Colon (tissue), 2 donors: ENCODE data around the gene MRPL4.
"Not testable (repeated sequence)": the region's sequence is repeated elsewhere in the genome, so short reads cannot be mapped to it uniquely, and the experiment has no call there.

ENCODE experiments used
- FAIRE-seq: peaks from 2 replicates; lab custom pipeline; 2012; peaks lifted over from hg19 to GRCh38; lab: Jason Lieb, UNC
- donor health status: control.
- donor health status: control.

Gene MRPL4

DNA sequence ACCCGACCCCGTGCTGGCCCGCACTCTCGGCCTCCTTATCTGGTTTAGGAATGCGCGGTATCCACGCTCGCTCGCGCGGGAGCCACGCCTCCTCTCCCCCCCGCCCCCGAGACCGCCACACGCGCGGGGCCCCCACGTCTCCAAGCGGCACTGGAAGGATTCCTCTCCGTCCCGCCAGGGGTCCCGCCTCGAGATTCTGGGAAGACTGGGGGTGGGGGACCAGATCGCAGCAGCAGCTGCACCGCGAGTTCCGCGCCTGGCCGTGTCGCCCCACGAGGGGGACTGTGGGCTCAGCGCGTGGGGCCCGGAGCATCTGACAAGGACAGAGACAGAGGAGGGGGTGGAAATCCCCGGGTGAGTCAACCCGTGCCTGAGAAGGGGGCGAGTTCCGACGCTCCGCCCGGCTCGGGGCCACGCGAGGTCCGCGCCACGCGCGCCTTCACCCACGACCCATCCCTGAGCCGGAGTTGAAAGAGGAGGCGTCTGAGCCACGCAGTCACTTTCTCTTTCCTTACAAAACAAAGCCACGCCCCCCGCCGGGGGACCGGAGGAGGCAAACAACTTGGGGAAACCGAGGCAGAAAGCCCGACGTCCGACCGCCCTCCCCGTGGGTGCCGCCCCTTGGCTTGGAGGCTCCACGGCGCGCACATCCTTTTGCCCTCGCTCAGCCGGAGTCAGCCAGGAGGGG is 21.7 kb upstream of the MRPL4 start:
- FAIRE-seq = no peak

DNA sequence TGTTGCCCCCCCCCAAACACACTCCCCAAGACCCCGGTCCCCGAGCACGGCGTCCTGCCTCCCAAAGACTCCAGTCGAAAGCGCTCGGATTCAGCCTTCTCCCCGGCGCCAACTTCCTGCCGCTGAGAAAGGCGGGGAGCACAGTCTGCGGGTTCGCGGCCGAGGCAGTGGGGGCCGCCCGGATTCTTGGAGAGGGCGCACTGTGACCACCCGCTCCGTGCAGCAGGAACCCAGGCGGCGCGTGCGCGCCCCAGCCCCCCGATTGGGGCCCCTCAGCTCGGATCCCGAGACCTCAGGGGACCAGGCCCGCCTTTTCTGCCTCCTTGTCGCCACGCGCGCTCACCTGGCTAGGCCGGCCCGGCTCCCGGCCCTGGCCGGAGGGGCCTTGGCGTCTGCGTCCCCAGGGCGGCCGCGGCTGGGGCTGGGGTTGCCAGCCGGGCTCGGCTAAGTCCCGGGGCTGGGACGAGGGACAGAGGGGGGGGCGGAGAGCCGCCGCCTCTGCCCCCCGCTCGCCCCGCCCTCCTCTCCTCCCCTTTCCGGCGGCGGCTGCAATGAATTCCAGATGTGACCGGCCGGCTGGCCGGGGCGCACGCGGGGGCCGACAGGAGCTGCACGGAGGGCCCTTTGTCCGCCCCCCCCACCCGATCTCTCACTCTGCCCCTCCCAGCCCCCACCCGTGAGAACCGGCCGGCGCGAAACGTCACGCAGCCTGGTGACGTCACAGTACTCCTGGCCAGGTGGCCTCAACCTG is 21.0 kb upstream of the MRPL4 start, which contains the start of gene S1PR2:
S1PR2 (minus strand) TSS at position 471 of the 751 bp plus-strand sequence. CDS start 6,426 bp downstream, outside the sequence.
- no peak for FAIRE-seq

DNA sequence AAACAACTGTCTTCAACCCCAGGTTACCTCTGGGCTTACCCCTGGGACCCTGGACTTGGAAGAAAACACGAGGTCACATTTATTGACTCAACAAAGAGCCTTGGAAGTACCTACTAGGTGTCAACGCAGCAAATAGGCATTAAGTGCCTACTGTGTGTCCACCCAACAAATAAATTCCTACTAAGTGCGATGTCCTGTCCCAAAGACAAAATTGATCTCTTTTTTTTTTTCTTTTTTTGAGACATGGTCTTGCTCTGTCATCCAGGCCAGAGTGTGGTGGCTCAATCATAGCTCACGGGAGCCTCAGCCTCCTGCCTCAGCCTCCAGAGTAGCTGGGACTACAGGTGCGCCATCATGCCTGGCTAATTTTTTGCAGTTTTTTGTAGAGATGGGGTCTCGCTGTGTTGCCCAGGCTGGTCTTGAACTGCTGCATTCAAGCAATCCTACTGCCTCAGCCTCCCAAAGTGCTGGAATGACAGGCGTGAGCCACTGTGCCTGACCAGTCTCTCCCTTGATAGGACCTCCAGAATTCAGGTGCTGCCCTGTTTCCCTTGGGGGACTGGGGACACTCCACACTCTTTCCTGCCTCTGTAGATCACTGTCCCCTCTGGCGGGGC is 20.3 kb upstream of the MRPL4 start:
- no peak for FAIRE-seq

DNA sequence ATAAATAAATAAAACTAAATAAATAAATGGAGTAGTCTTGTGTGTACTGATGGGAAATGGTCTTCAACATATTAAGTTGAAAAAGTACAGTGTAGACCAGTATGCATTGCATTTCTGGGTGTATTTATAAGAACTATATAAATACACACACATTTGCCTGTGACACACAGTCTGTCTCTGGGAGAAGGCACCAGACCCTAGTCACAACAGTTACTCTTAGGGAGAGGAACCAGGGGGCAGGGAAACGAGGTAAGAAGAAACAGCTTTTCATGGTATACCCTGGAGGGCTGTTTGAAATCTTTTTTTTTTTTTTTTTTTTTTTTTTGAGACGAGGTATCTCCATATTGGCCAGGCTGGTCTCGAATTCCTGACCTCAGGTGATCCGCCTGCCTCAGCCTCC is 18.1 kb upstream of the MRPL4 start:
- no peak for FAIRE-seq

DNA sequence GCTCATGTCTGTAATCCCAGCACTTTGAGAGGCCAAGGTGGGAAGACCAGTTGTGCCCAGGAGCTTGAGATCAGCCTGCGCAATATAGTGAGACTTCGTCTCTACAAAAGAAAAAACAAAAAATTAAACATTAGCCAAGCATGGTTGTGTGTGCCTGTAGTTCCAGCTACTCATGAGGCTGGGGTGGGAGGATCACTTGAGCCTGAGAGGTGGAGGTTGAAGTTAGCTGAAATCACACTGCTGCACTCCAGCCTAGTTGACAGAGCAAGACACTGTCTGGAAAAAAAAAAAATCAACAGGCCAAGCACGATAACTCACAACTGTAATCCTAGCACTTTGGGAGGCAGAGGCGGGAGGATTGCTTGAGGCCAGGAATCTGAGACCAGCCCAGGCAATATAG is 17.0 kb upstream of the MRPL4 start:
- FAIRE-seq = no peak

DNA sequence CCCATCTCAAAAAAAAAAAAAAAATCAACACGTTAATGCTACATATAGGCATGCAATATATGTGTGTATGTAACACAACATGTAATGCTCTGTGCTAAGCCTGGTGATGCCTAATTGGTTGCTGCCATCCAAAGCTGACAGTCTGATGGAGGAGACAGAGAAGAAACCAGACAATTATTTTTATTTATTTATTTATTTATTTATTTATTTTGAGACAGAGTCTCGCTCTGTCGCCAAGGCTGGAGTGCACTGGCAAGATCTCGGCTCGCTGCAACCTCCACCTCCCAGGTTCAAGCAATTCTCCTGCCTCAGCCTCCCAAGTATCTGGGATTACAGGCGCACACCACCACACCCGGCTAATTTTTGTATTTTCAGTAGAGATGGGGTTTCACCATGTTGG is 16.6 kb upstream of the MRPL4 start:
- not testable (repeated sequence) for FAIRE-seq

DNA sequence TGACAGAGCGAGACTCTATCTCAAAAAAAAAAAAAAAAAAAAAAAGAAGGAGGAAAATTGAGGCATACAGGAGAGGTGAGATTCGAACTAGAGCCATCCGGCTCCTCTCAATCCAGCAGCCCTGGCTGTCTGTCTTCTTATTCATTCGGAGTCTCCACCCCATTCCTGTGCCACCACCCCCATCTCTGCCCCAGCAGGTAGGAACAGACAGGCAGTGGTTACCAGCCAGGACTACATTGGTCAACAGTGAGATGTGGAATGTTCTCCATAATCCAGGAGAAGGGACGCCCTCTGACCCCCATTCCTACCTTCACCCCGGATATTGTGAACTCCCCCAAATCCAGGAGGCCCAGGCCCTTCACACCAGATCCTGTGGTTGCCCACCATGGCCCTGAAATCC is 14.3 kb upstream of the MRPL4 start:
- FAIRE-seq = no peak

DNA sequence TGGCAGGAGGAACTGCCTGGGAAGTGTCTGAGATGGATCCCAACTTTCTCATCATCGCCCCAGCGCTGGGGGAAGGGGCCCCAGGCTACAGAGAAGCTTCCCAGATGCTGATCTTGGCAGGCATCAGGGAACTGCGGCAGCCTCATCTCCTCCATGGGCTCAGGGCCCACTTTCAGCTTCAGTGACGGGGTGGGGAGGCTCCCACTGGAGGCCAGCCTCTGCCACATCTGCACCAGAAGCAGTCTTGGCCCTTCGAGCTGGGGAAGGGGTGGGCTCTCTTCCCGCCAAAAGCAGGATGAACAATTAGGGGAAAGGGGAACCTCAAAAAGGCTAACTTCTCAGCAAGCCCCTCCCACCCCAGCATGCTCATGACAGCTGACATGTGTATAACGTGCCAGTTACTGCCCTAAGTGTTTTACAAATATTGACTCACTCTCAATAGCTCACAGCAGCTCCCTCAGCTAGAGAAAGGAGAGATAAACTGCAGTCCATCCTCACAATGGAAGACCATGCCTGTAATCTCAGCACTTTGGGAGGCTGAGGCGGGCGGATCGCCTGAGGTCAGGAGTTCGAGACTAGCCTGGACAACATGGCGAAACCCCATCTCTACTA is 13.7 kb upstream of the MRPL4 start:
- FAIRE-seq = no peak

DNA sequence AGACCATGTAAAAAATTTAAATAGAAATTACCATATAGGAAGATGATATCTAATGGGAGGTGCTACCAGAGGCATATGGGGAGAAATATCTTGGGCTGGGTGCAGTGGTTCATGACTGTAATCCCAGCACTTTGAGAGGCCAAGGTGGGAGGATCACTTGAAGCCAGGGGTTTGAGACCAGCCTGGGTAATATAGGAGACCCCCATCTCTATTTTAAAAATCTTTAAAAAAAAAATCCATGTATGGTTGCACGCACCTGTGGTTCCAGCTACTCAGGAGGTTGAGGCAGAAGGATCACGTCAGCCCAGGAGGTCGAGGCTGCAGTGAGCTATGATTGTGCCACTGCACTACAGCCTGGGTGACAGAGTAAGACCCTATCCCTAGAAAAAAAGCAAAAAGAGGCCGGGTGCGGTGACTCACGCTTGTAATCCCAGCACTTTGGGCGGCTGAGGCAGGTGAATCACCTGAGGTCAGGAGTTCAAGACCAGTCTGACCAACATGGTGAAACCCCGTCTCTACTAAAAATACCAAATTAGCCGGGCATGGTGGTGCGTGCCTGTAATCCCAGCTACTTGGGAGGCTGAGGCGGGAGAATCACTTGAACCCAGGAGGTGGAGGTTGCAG is 10.1 kb upstream of the MRPL4 start:
- not testable (repeated sequence) for FAIRE-seq

DNA sequence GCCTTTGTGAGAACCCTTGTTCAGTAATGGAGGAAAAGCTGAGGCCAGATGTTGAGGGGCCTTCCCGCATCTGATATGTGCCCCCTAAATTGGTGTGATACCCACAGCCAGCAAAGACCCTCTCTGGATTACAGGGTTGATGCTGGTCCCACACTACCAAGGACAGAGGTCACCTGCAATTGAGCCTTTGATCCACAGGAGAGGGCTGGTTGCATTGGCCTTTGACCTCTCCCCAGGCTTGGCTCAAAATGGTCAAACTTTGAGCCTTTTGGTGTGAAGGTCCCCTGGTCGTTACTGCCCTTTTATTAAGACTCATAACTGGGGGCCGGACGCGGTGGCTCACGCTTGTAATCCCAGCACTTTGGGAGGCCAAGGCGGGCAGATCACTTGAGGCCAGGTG is 8.4 kb upstream of the MRPL4 start:
- FAIRE-seq = no peak

DNA sequence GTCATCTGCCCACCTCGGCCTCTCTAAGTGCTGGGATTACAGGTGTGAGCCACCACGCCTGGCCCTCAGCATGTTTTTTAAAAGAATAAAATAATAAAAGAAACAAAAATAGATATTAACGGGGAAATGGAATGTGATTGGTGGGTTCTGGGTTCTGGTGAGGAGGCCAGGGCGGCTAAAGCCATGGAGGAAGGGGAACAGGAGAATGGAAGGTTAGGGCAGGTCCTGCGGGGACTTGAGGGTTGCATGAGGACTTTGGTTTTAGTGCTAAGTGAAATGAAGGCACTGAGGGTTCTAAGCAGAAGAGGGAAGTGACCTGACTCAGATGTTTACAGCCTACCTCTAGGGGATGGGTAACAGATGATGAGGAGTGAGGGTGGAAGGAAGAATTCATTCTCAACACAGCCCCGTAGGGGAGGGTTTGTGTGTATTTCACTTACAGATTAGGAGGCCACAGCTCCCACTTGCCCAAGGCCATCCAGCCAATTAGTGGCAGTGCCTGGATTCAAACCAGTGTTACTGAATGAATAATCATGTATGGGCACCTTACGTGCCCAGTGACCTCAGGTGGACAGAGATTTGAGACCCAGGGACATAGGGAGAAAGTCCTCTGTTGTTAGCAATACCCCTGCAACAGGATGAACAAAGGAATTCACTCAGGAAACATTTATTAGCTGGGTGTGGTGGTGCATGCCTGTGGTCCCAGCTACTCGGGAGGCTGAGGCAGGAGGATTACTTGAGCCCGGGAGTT is 6.7 kb upstream of the MRPL4 start:
- no peak for FAIRE-seq

DNA sequence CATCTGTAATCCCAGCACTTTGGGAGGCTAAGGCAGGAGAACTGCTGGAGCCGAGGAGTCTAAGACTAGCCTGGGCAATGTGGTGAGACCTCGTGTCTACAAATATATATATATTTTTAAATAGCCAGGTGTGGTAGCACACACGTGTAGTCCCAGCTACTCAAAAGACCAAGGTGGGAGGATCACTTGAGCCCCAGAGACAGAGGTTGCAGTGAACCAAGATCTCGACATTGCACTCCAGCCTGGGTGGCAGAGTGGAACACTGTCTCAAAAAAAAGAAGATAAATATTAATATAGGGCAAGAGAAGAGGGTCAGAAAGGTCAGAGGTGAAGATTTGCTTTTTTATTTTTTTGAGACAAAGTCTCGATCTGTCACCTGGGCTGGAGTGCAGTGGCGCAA is 5.5 kb upstream of the MRPL4 start:
- no peak for FAIRE-seq

DNA sequence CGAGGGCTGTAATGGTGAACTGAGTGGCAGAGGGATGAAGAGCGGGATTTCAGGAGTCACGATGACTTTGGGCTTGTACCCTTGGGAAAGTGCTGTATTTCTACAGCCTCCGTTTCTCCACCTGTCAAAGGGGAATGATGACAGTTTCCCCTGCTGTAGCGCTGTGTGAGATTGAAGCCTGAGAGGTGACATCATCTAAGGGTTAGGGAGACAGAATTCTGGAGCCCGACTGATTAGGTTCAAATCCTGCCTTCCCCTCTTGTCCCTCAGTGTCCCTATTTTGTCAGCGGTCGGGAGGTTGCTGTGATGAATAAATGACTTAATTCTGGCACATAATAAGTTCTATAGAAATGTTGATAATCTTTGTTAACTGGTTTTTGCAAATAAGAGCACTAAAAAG is 693 bp downstream of the MRPL4 start:
- FAIRE-seq = no peak

DNA sequence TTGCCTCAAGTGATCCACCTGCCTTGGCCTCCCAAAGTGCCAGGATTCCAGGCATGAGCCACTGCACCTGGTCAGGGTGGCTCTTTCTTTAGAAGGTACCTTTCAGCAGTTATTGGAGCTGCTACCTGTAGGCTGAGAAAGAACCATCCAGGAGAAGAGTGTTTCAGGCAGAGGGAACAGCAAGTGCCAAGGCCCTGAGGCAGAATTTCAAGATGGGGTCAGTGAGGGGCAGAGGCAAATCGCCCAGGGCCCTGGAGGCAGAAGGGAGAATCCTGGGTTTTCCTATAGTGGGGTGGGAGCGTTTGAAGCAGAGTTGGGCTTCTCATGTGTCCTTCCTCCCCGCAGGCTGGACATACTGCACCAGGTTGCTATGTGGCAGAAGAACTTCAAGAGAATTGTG is 2.2 kb downstream of the MRPL4 start:
- no peak for FAIRE-seq

DNA sequence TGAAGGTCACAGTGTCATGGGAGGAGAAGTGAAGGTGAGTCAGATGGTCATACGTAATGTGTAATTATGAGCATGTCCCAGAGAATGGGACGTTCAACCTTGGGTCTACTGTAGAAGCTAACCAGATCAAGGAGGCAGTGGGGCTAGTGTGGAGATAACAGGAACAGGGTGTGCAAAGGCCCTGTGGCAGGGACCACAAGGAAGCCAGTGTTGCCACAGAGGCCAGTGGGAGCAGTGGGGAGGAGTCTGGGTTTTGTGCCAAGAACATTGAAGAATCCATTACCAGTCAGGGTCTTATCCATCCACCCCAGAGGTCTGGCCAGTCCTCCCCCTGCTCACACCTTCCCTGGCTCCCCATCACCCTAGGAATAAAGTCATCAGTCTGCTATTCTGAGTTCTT is 3.3 kb downstream of the MRPL4 start:
- no peak for FAIRE-seq

DNA sequence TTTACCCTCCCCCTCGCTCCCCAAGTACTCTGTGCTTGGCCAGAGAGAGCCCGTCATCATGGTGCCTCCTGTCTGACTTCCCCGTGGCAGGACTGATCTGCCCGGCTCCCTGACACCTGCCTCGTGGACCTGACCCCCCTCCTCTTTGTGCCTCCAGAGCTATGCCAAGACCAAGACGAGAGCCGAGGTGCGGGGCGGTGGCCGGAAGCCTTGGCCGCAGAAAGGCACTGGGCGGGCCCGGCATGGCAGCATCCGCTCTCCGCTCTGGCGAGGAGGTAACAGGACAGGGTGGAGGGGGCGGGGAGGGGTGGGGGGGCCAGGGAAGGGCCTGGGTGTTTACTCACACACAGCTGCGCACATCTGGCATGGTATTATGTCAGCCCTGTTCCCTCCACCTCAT is 4.5 kb downstream of the MRPL4 start:
- FAIRE-seq = no peak

DNA sequence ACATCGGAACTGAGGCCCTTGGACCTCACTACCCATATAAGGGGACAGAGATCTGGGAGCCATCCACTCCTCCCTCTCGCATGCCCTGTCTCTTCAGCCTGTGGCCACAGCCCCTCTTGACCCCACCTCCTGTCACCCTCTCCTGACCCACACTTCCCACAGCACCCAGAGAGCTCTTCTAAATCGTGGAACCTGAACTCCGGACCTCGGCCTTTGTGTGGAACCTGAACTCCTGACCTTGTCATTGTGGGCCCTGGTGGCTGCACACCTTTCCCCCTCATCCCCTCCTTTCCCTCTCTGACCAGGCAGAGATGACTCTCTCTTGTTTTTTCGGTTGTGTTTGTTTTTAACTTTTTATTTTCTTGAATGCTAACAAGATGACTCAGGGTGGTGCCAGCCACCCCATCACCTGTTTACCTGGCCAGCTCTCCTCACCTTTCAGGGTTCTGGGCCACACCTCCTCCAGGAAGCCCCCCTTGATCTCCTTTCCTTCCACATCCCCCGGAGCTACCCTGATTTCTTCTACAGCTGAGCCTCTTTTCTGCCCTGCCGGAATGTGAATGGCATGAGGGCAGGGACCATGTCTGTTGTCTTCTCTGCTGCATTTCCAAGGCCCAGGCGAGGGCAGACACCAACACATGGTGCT is 5.1 kb downstream of the MRPL4 start:
- FAIRE-seq = no peak

DNA sequence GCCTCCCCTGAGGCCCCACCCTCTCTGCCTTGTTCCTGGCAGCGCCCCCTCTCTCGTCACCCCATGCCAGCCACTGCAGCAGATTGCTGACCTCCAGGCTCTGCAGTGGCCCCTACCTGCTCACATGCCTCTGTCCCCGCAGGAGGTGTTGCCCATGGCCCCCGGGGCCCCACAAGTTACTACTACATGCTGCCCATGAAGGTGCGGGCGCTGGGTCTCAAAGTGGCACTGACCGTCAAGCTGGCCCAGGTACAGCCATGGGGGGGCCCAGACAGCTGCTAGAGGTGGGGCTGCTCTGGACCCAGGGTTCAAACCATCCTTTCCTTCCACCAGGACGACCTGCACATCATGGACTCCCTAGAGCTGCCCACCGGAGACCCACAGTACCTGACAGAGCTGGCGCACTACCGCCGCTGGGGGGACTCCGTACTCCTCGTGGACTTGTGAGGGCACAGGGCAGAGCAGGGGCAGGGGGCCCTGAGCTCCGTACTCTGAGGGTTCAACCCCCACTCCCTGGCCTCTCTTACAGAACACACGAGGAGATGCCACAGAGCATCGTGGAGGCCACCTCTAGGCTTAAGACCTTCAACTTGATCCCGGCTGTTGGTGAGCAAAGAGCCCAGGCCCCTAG is 6.2 kb downstream of the MRPL4 start:
- no peak for FAIRE-seq

DNA sequence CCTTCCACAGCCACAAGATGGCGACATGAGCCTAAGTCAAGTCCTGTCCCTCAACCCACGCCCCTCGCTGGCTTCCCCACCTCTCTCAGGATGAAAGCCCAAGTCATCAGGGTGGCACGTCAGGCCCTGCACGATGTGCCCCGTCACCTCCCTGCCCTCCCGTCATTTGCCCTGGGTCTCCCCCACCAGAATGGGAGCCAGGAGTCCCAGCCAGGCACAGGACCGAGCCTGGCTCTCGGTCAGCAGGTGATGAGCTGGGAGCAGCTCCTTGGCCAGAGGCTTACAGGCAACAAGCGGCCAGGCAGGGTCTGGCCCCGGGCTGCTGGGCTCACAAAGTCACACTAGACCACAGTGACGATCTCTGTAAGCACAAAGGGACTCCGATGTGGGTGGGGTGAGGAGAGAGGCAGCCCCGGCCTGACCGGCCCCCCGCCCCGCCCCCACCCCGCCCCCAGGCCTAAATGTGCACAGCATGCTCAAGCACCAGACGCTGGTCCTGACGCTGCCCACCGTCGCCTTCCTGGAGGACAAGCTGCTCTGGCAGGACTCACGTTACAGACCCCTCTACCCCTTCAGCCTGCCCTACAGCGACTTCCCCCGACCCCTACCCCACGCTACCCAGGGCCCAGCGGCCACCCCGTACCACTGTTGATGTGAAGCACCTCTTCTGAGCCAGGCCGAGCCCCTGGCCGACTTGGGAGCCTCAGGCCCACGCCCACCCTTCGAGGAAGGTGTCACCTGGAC is 7.3 kb downstream of the MRPL4 start:
- FAIRE-seq = no peak

DNA sequence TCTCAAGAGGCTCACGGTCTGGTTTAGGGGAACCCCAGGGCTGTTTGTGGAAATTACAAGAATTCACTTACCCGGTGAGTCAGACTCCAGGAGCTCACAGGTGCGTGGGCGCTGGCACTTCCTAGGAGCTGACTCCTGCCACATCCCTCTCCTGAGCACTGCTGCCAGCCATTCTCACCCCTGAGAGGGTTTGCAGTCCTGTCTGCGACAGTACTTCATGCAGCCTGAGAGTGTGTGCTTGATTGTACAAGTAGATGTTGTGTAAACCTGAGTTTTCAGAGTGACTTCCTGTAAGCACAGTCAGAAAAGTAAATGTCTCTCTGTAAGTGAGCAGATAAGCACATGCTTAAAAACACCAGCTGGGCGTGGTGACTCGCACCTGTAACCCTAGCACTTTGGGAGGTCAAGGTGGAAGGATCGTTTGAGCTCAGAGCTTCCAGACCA is 8.1 kb downstream of the MRPL4 start:
- no peak for FAIRE-seq
